Ovary (tissue), 9 donors: ENCODE data around the gene CAB39. TPM values are rescaled to one million over a fixed set of nuclear protein-coding genes. Genes with fewer than 3 reads are reported as not detected.

Source experiments
- DNase-seq, 5 donors: peaks; one replicate each; pipeline ENCODE4 v3.0.0-alpha.2; 2019 to 2020
- H3K27ac ChIP-seq, 2 donors: fragments of 200-600 bp; one replicate each; pipeline versions ENCODE4 v1.5.1 to v1.8.0; 2019 to 2022
- H3K27me3 ChIP-seq: fragments of 200-600 bp; one replicate; pipeline ENCODE4 v1.8.0; 2022
- H3K36me3 ChIP-seq: fragments of 200-600 bp; sonication (generic); one replicate; pipeline ENCODE4 v1.5.1; 2019
- H3K4me1 ChIP-seq: one replicate; pipeline ENCODE4 v1.8.1; 2013; ENCODE audit warnings: mild to moderate bottlenecking, moderate library complexity; ENCODE audit not compliant: insufficient read depth
- H3K4me3 ChIP-seq: fragments of 200-600 bp; sonication (generic); one replicate; pipeline ENCODE4 v1.5.1; 2017
- H3K9me3 ChIP-seq, 2 donors: fragments of 200-600 bp in 1 of 2; sonication (generic) in 1 of 2; one replicate each; pipeline versions ENCODE4 v1.5.1 to v1.8.1; 2013 to 2019; ENCODE audit warnings: mild to moderate bottlenecking in 1 of 2, moderate library complexity in 1 of 2
- EP300 ChIP-seq: sonication (generic); formaldehyde crosslinking; IDR thresholded peaks from one replicate; pipeline ENCODE4 v1.6.1; 2017; ENCODE audit warnings: antibody characterized with exemption
- POLR2A ChIP-seq: fragments of 450-650 bp; IDR thresholded peaks from one replicate; pipeline ENCODE4 v1.6.1; 2017; ENCODE audit warnings: antibody characterized with exemption, mild to moderate bottlenecking, moderate library complexity
- WGBS, 3 donors: extraction: QIAGEN DNeasy Blood & Tissue Kit in 1 of 3; methylation state at CpG; one replicate each; pipeline versions ENCODE4 v1.1.5 to v1.1.7; 2013 to 2017; 5-methylcytosine and 5-hydroxymethylcytosine counted together
- intact Hi-C, 4 donors: fragments of 100-400 bp; cut with DNase I; formaldehyde crosslinking; loops; one replicate each; pipeline versions ENCODE4 v1.11.0 to v1.15.1; 2022 to 2023
- polyA plus RNA-seq, 2 donors: library from polyadenylated mRNA; stranded (reverse); fragments of 200-250 nt in 1 of 2; fragments of 350-450 nt in 1 of 2; fragmentation: Illumina TruSeq in 1 of 2; extraction: RNeasy Lipid Tissue Mini Kit (QIAGEN cat#74804) in 1 of 2; gene quantifications; one replicate each; pipeline ENCODE4 v1.2.3, GENCODE V29; 2013 to 2014
- total RNA-seq, 7 donors: library from RNA; depleted of rRNA in 2 of 7; stranded (reverse); fragments of >200 nt in 2 of 7; fragmentation: NEBNext Ultra II Directional in 3 of 7; extraction: Animal tissue kit (Norgen Biotek cat#: 25700) in 3 of 7; gene quantifications; one replicate each; pipeline versions ENCODE4 v1.1.0 to v1.2.4, GENCODE V29; 2016 to 2023
- TF ChIP-seq, protein P1 (sequence below), 3 donors: fragments of 450-650 bp in 2 of 3; fragments of 200-600 bp in 1 of 3; IDR thresholded peaks; one replicate each; pipeline versions ENCODE4 v1.5.1 to v1.8.0; 2016 to 2022; ENCODE audit warnings: antibody characterized with exemption in 3 of 3, mild to moderate bottlenecking in 1 of 3
- donor health status: DM: no; HTN: no; CAD: no; lungs with moderate emphysema.
- donor health status: DM: no; HTN: no; CAD: no.
- donor health status: Bipolar disorder and iron deficiency.
- donor health status: DM: yes; HTN: yes; CAD: no.
- donor health status: DM: no; HTN: no; CAD: no.
- donor health status: DM: yes; HTN: yes; CAD: no.

CAB39 gene
- total and polyA plus RNA-seq, 9 donors, result 24.8 to 64.4 (median 50.4) TPM

DNA sequence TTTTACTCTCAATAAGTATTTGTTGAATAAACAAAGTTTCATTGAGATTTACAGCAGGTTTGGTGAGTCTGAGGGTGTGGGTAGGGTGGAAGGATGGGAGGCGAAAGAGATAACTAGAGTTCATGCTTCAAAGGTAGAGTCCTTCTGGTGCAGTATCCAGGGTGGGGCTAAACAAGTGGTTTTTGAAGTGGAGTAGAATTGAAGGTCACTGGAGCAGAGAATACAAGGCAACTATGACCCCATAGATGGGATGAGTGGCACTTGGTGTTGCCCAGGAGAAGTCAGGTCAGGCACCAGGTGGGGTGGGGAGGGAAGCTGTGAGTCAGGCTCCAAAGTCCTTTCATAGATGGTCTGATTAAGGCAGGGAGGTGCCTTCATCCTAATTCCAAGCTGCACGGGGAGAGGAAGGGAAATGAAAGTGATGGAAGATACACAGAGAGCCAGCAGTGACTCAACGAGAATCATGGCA is 6.6 kb upstream of the CAB39 start:
- no peaks in the 10 kb centered on the region for H3K27me3 ChIP-seq
- no peak overlapping the region for H3K4me3 ChIP-seq
- TF ChIP-seq EP300 (no peak), POLR2A (no peak)
- TF ChIP-seq, protein P1, sequence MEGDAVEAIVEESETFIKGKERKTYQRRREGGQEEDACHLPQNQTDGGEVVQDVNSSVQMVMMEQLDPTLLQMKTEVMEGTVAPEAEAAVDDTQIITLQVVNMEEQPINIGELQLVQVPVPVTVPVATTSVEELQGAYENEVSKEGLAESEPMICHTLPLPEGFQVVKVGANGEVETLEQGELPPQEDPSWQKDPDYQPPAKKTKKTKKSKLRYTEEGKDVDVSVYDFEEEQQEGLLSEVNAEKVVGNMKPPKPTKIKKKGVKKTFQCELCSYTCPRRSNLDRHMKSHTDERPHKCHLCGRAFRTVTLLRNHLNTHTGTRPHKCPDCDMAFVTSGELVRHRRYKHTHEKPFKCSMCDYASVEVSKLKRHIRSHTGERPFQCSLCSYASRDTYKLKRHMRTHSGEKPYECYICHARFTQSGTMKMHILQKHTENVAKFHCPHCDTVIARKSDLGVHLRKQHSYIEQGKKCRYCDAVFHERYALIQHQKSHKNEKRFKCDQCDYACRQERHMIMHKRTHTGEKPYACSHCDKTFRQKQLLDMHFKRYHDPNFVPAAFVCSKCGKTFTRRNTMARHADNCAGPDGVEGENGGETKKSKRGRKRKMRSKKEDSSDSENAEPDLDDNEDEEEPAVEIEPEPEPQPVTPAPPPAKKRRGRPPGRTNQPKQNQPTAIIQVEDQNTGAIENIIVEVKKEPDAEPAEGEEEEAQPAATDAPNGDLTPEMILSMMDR (IDR thresholded peaks at IDR 0.05), result no peak
- intact Hi-C loops, result no loop called here
- H3K27ac ChIP-seq, result no peak overlapping the region
- H3K36me3 ChIP-seq, result no peaks in the 10 kb centered on the region
- 79 to 87% (median 81%) methylated on average over 3 of the region's 3 CpGs for WGBS, 3 donors
- no peaks in the 10 kb centered on the region for H3K9me3 ChIP-seq
- DNase-seq, result no peak
- H3K4me1 ChIP-seq, result no peaks in the 10 kb centered on the region

DNA sequence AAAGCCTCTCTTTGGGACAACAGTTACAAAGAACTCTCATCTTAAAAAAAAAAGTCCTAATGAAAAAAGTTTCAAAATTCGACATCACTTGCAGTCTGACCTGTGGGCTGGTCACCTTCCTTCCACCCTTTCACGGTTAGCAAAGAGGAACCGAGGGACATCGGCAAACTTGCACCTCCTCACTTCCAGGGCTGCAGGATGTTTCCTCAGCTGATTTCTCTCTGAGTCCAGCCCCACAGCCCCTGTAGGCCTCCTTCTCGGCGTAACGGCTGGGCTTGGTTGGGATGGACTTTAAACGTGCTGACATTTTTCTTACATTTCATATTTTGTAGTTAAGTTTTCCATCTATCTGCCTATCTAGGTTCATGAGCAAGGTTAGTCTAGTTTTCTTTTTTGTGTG is 5.7 kb upstream of the CAB39 start:
- Histone ChIP-seq H3K27ac (no peak overlapping the region), H3K4me1 (no peaks in the 10 kb centered on the region), H3K27me3 (no peaks in the 10 kb centered on the region), H3K36me3 (no peaks in the 10 kb centered on the region), H3K9me3 (no peaks in the 10 kb centered on the region), H3K4me3 (no peak overlapping the region)
- DNase-seq, result no peak
- 65 to 77% (median 68%) methylated on average over 8 of the region's 8 CpGs for WGBS, 3 donors
- intact Hi-C loops, result no loop called here
- no peak for TF ChIP-seq POLR2A
- no peak for TF ChIP-seq EP300
- TF ChIP-seq, protein P1 (IDR thresholded peaks at IDR 0.05), result no peak

DNA sequence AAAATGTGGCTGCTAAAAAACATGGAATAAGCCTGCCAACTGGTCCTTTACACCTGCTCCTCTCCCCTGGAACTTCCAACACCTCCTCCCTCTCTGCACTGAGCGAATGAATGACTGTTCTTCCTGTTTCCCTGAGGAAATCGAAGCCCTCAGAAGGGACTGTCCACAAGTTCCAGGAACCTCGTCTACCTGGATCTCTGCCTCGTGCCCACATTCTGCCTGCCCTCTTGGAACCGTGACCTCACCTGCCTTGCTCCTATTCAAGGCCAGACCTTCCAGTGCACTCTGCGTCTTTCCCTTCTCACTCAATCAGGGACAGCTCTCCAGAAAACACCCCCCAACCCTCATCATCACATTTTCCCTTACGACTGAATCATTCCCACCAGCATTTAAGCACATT is 4.4 kb upstream of the CAB39 start:
- intact Hi-C loops, result no loop called here
- Histone ChIP-seq H3K4me1 (no peaks in the 10 kb centered on the region), H3K36me3 (no peaks in the 10 kb centered on the region), H3K4me3 (no peak overlapping the region), H3K27ac (no peak overlapping the region), H3K27me3 (no peaks in the 10 kb centered on the region), H3K9me3 (no peaks in the 10 kb centered on the region)
- 47 to 56% (median 53%) methylated on average over 7 of the region's 7 CpGs for WGBS, 3 donors
- TF ChIP-seq POLR2A, result no peak
- DNase-seq, result no peak

DNA sequence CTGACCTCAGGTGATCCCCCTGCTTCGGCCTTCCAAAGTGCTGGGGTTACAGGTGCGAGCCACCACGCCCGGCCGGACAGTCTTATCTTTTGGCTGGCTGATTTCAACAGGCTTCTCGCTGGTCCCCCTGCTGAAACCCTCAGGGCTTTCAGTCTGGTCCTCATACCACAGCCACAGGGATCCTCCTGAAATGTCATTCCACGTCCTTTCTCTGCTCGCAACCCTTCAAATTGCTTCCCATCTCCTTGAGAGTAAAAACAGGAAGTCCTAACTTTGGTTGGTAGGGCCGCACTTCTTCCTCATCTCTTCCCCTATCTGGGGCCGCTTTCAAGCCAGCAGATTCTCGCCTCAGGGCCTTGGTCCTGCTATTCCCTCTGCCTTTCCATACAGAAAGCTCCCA is 1.4 kb upstream of the CAB39 start:
- H3K4me1 ChIP-seq, result peaks cover 3% of the 10 kb centered on the region
- no peak for DNase-seq
- no peak overlapping the region for H3K4me3 ChIP-seq
- H3K27me3 ChIP-seq, result no peaks in the 10 kb centered on the region
- 89 to 94% (median 93%) methylated on average over 11 of the region's 11 CpGs for WGBS, 3 donors
- H3K9me3 ChIP-seq, result no peaks in the 10 kb centered on the region
- H3K27ac ChIP-seq, result no peak overlapping the region
- TF ChIP-seq EP300 (no peak), POLR2A (no peak)
- TF ChIP-seq, protein P1 (IDR thresholded peaks at IDR 0.05), result no peak
- intact Hi-C loops, result loop anchor here in 2 of 4 donors (10.0 kb wide), 1 partner anchor 84 kb away; no protein-coding TSS in a partner anchor
- no peaks in the 10 kb centered on the region for H3K36me3 ChIP-seq

DNA sequence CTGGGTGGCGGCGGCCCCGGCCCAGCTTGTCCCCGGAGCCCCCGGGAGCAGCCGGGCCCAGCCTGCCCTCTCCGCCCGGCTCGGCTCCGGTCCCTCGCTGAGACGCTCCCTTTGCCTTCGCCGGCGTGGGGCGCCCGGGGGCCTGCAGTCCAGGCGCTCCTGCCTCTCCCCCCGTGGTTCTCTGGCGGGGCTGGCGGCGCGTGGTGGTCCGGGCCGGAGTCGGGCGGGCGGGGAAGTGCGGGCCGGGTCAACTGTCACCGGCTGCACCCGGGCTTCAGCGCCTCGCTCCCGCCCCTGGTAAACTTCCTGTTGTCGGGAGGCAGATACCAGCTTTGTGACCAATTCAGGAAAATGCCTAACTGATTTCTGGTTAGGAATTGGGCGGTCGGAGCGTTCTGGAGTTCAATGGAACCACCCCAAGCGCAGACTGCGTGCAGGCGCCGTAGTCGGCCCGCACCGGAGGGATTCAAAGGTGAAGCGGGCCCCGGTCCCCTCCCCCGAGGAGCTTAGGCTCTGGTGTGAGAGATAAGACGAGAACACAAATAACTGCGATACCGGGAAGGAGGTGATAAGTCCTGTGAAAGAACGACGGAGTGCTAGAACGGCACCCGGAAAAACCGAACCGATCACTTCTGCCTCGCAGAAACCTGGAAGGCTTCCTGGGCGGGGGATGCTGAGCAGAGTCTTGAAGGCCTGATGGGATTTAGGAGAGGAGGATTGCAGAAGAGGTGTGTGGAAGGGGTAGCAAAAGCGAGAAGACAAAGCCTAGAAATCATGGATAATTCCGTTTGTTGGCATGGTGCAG is 891 bp downstream of the CAB39 start:
- peak; percentile 21 to 60 (median 42) for DNase-seq
- peaks cover 8% of the 10 kb centered on the region for H3K4me1 ChIP-seq
- WGBS, 3 donors, result 0 to 1% (median 0%) methylated on average over 43 to 62 of the region's 62 CpGs

More for the DNA sequence above, 891 bp downstream of the CAB39 start:
- Histone ChIP-seq H3K9me3 (no peaks in the 10 kb centered on the region), H3K27ac (peak overlapping the region; percentile 80 to 87), H3K4me3 (peak overlapping the region; percentile 94), H3K36me3 (no peaks in the 10 kb centered on the region), H3K27me3 (no peaks in the 10 kb centered on the region)
- TF ChIP-seq, protein P1 (IDR thresholded peaks at IDR 0.05), result no peak
- no peak for TF ChIP-seq EP300
- intact Hi-C loops, result loop anchor here in 2 of 4 donors (10.0 kb wide), 1 partner anchor 81 kb away; no protein-coding TSS in a partner anchor
